AG09309 (cell line): ENCODE results near the gene LDAH.

Experiments
- DNase-seq: peaks from one replicate; pipeline ENCODE4 v3.0.0-alpha.2; 2010; ENCODE audit warnings: low read depth
- H3K4me3 ChIP-seq: 2 replicates; pipeline ENCODE4 v1.5.1; 2011; ENCODE audit warnings: mild to moderate bottlenecking, low read depth, low read length, moderate library complexity; ENCODE audit not compliant: control insufficient read depth
- TF ChIP-seq, protein P1 (sequence below): IDR thresholded peaks from 2 replicates; pipeline ENCODE4 v1.5.1; 2011; ENCODE audit warnings: mild to moderate bottlenecking, low read depth, low read length, inconsistent platforms; ENCODE audit not compliant: insufficient read depth, control insufficient read depth; ENCODE audit errors: missing control alignments

LDAH gene

DNA sequence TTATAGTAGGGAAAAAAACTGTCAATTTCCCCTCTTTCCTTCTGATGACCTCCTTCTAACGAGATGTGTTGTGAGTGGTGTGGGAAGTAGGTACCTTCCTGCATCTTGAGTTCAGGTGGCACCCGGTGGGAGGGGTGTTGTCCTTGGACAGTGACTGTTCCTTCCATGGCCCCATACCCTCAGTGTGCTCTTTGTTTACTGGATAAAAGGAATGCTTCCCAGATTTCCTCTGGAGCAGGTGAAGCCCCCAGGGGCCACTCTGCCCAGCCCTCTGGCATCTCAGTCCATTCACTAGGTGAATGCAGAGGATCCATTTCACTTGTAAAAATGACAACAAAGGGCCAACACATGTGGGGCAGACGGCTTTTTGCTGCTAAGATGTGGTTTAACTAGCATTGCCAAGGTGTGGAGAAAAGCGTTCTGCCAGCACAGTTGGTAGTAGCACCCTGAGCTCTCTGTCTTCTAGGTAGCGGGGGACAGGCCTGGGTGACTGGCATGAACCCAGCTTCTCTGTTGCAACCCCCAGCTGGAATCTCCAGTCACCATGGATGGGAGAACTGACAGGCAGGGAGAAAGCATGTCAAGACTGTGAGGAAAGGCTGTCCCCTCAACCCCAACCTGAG, 149.1 kb downstream of the LDAH start:
- no peak for DNase-seq
- no peak overlapping the region for H3K4me3 ChIP-seq
- TF ChIP-seq, protein P1, sequence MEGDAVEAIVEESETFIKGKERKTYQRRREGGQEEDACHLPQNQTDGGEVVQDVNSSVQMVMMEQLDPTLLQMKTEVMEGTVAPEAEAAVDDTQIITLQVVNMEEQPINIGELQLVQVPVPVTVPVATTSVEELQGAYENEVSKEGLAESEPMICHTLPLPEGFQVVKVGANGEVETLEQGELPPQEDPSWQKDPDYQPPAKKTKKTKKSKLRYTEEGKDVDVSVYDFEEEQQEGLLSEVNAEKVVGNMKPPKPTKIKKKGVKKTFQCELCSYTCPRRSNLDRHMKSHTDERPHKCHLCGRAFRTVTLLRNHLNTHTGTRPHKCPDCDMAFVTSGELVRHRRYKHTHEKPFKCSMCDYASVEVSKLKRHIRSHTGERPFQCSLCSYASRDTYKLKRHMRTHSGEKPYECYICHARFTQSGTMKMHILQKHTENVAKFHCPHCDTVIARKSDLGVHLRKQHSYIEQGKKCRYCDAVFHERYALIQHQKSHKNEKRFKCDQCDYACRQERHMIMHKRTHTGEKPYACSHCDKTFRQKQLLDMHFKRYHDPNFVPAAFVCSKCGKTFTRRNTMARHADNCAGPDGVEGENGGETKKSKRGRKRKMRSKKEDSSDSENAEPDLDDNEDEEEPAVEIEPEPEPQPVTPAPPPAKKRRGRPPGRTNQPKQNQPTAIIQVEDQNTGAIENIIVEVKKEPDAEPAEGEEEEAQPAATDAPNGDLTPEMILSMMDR: no peak

DNA sequence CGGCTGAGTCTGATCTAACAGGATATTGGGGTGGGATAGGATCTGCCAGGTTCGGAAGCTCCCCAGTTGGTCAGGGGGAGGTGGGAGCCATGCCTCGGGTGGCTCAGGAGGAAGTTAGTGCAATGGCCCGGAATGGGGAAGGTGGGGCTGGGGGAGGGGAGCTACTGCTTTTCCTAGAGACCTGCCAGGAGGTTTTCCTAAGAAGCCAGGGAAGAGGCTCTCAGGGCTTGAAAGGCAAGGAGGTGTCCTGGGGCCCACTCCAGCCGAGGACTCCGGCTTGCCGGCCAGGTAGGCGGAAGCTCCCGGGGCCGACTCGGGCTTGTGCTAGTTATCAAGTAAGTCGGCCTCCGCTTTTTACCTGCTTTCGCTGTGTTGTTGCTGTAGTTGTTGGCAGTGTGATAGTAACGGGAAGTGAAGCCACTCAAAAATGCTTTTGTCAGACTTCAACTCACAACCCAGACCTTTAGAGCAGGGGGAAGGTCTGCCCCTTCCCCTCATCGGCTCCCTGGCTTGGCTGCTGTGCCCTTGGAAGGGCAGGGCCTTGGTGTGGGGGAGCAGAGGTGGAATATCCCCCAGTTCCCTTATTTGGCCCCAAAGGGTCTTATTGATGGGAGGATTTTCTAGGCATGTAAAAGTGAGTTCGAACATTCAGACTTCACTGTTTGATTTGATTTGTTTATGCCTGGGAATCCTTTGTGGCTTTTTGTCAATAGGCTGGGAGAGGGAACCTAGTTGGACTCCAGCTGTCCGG, 150.5 kb downstream of the LDAH start:
- TF ChIP-seq, protein P1: no peak
- no peak overlapping the region for H3K4me3 ChIP-seq
- DNase-seq: no peak

DNA sequence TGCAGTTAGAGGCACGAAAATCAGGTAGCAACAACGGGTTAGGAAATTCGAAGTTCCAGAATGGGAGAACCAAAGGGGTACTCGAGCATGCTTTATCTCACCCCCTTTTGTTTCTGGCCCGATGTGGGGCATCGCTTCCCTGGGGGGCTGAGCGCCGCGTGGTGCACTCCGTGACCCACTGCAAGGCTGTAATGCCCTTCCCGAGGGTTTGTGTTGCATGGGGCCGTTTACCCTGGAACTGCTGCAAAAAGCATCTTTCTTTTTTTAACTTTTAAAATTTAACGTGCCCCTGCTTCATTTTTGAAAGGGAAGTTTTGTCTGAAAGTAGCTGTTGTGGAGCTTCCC, 151.2 kb downstream of the LDAH start:
- H3K4me3 ChIP-seq: no peak overlapping the region
- DNase-seq: no peak
- TF ChIP-seq, protein P1: no peak

DNA sequence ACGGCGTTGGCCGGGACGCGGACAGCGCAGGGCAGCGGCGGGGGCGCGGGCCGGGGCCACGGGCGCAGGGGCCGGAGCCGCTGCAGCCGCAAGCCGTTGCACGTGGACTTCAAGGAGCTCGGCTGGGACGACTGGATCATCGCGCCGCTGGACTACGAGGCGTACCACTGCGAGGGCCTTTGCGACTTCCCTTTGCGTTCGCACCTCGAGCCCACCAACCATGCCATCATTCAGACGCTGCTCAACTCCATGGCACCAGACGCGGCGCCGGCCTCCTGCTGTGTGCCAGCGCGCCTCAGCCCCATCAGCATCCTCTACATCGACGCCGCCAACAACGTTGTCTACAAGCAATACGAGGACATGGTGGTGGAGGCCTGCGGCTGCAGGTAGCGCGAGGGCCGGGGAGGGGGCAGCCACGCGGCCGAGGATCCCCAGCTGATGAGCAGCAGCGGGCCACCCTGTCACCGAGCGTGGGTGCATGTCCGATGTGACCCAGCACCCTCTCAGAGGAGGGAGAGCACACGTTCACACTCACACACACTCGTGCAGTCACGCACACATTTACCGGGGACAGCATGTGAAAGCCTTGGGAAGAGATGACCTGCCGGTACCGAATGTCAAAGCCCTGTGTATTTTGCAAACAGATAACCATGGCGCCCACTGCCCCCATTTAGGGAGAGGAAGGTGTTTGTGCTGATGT, 151.7 kb downstream of the LDAH start:
- no peak for DNase-seq
- TF ChIP-seq, protein P1: no peak
- no peak overlapping the region for H3K4me3 ChIP-seq

DNA sequence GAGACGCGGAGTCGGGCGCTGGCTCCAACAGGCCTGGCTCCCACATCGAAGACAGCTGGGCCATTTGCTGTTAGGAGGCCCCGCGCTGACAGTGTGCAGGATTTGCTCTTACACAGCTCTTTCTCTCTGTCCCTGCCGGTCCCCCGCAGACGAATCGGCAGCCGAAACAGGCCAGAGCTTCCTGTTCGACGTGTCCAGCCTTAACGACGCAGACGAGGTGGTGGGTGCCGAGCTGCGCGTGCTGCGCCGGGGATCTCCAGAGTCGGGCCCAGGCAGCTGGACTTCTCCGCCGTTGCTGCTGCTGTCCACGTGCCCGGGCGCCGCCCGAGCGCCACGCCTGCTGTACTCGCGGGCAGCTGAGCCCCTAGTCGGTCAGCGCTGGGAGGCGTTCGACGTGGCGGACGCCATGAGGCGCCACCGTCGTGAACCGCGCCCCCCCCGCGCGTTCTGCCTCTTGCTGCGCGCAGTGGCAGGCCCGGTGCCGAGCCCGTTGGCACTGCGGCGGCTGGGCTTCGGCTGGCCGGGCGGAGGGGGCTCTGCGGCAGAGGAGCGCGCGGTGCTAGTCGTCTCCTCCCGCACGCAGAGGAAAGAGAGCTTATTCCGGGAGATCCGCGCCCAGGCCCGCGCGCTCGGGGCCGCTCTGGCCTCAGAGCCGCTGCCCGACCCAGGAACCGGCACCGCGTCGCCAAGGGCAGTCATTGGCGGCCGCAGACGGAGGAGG, 152.4 kb downstream of the LDAH start:
- TF ChIP-seq, protein P1: no peak
- no peak for DNase-seq
- no peak overlapping the region for H3K4me3 ChIP-seq

DNA sequence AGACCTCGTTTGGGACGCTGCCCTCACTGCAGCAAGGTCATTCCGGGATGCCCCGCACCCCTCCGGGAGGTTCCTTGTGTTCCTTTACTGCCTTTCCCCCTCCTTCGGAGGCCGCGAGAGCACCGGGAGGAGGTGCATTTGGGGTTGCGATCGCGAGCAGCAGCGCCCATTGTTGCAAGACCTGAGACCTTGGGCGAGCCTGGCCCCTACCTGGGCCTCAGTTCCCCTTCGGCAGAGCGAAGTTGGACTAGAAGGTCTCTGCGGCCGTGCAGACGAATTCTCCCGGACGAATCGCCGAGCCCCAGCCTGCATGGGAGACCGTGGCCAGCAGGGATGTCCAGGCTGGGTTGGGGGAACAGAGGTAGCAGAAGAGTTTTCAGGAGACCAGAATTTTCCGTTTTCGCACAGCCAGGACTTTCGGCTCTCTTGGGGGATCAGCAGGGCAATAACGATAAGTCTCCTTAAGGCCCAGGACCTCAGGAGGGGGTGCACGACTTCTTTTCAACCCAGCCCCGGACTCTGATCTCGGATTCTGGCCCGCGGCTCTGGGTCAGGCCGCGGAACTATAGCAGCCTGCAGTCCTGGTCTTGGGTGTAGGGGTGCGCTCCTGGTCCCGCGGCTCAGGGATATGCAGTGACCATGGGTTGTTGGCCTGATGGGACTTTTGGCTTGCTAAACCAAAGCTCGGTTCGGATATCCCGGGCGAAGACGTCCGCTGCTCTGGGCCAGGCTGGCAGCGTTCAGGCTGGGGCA, 153.2 kb downstream of the LDAH start:
- no peak for DNase-seq
- H3K4me3 ChIP-seq: no peak overlapping the region
- TF ChIP-seq, protein P1: no peak
